A673 (cell line): ENCODE measurements around the gene TAB3.

Source experiments
- CTCF ChIP-seq: fragments of 300-800, 200-600 bp; sonication (generic); conservative IDR thresholded peaks from 2 replicates; pipeline ENCODE4 v1.5.1; 2017; ENCODE audit warnings: low read depth, mild to moderate bottlenecking, antibody characterized with exemption, low read length, moderate library complexity, mixed read lengths
- EZH2 ChIP-seq: fragments of 200-600 bp; sonication (generic); IDR thresholded peaks from 2 replicates; pipeline ENCODE4 v1.6.1; 2017; ENCODE audit warnings: borderline replicate concordance, low read depth, mild to moderate bottlenecking, mixed read lengths, antibody characterized with exemption, low read length; ENCODE audit not compliant: poor library complexity, severe bottlenecking

- TF ChIP-seq CTCF (no peak), EZH2 (no peak)
Measured at GRCh38 chrX:30814978-30815377, 74.1 kb downstream of the TAB3 start.
